Loucy (cell line): ENCODE measurements around the gene IL1RN.

Experiments
- H2AFZ ChIP-seq: fragments of 200-600 bp; sonication (generic); 2 replicates; pipeline ENCODE4 v1.6.0; 2016; ENCODE audit warnings: antibody characterized with exemption, mild to moderate bottlenecking, low read length, moderate library complexity
- H3F3A ChIP-seq: fragments of 200-600 bp; 2 replicates; pipeline ENCODE4 v1.6.0; 2016; ENCODE audit warnings: antibody characterized with exemption, low read depth, mild to moderate bottlenecking
- H3K27me3 ChIP-seq: fragments of 200-600 bp; sonication (generic); 2 replicates; pipeline ENCODE4 v1.6.1; 2014; ENCODE audit warnings: low read length, mild to moderate bottlenecking; ENCODE audit not compliant: insufficient read depth, poor library complexity, severe bottlenecking
- H3K36me3 ChIP-seq: fragments of 200-600 bp; sonication (generic); 2 replicates; pipeline ENCODE4 v1.6.1; 2016; ENCODE audit warnings: low read length; ENCODE audit not compliant: insufficient read depth
- H3K4me1 ChIP-seq: fragments of 200-600 bp; sonication (generic); 2 replicates; pipeline ENCODE4 v1.5.1; 2014; ENCODE audit warnings: low read length, mild to moderate bottlenecking; ENCODE audit not compliant: insufficient read depth, poor library complexity, severe bottlenecking
- H3K4me2 ChIP-seq: fragments of 200-600 bp; sonication (generic); 2 replicates; pipeline ENCODE4 v1.6.0; 2014; ENCODE audit warnings: antibody characterized with exemption, low read length, low read depth, mild to moderate bottlenecking; ENCODE audit not compliant: poor library complexity, severe bottlenecking
- H3K4me3 ChIP-seq: fragments of 200-600 bp; sonication (generic); 2 replicates; pipeline ENCODE4 v1.5.1; 2014; ENCODE audit warnings: low read length, mild to moderate bottlenecking, mixed read lengths; ENCODE audit not compliant: poor library complexity, severe bottlenecking
- H3K79me2 ChIP-seq: fragments of 200-600 bp; sonication (generic); 2 replicates; pipeline ENCODE4 v1.6.1; 2014; ENCODE audit warnings: low read length; ENCODE audit not compliant: insufficient read depth
- H3K9ac ChIP-seq: fragments of 200-600 bp; sonication (generic); 2 replicates; pipeline ENCODE4 v1.6.0; 2014; ENCODE audit warnings: mild to moderate bottlenecking, low read depth, low read length, moderate library complexity; ENCODE audit not compliant: poor library complexity, severe bottlenecking
- H3K9me2 ChIP-seq: fragments of 200-600 bp; sonication (generic); replicated peaks from 2 replicates; pipeline ENCODE4 v1.6.1; 2016; ENCODE audit warnings: low read depth, low read length, mixed read lengths
- H3K9me3 ChIP-seq: fragments of 200-600 bp; sonication (generic); 2 replicates; pipeline ENCODE4 v1.6.1; 2014; ENCODE audit warnings: mild to moderate bottlenecking, antibody characterized with exemption, low read length, low read depth; ENCODE audit not compliant: insufficient read depth
- H4K20me1 ChIP-seq: fragments of 200-600 bp; sonication (generic); 2 replicates; pipeline ENCODE4 v1.6.0; 2014; ENCODE audit warnings: antibody characterized with exemption, low read length, mild to moderate bottlenecking; ENCODE audit not compliant: insufficient read depth, poor library complexity, severe bottlenecking
- EZH2phosphoT487 ChIP-seq: fragments of 200-600 bp; IDR thresholded peaks from 2 replicates; pipeline ENCODE4 v1.6.1; 2018; ENCODE audit warnings: antibody characterized with exemption, mild to moderate bottlenecking, moderate library complexity, borderline replicate concordance
- TF ChIP-seq, protein P1 (sequence below): fragments of 200-600 bp; sonication (generic); conservative IDR thresholded peaks from 2 replicates; pipeline ENCODE4 v1.5.1; 2014; ENCODE audit warnings: mild to moderate bottlenecking, antibody characterized with exemption, low read length

IL1RN gene

GRCh38 chr2:113123726-113124125 is 3.7 kb upstream of the IL1RN start:
- no peaks in the 10 kb centered on the region for H3K79me2 ChIP-seq
- H3K36me3 ChIP-seq = no peaks in the 10 kb centered on the region
- no peak for TF ChIP-seq EZH2phosphoT487
- TF ChIP-seq, protein P1, sequence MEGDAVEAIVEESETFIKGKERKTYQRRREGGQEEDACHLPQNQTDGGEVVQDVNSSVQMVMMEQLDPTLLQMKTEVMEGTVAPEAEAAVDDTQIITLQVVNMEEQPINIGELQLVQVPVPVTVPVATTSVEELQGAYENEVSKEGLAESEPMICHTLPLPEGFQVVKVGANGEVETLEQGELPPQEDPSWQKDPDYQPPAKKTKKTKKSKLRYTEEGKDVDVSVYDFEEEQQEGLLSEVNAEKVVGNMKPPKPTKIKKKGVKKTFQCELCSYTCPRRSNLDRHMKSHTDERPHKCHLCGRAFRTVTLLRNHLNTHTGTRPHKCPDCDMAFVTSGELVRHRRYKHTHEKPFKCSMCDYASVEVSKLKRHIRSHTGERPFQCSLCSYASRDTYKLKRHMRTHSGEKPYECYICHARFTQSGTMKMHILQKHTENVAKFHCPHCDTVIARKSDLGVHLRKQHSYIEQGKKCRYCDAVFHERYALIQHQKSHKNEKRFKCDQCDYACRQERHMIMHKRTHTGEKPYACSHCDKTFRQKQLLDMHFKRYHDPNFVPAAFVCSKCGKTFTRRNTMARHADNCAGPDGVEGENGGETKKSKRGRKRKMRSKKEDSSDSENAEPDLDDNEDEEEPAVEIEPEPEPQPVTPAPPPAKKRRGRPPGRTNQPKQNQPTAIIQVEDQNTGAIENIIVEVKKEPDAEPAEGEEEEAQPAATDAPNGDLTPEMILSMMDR = no peak
- peaks cover 15% of the 10 kb centered on the region for H3K4me1 ChIP-seq
- H3K4me2 ChIP-seq = peak overlapping the region; percentile 56
- H3K4me3 ChIP-seq = peak overlapping the region; percentile 37
- H3K27me3 ChIP-seq = no peaks in the 10 kb centered on the region
- H3K9me2 ChIP-seq = no peaks in the 10 kb centered on the region
- H3K9me3 ChIP-seq = no peaks in the 10 kb centered on the region
- no peaks in the 10 kb centered on the region for H3F3A ChIP-seq
- H3K9ac ChIP-seq = no peak overlapping the region
- H4K20me1 ChIP-seq = no peaks in the 10 kb centered on the region
- H2AFZ ChIP-seq = no peak overlapping the region

GRCh38 chr2:113124181-113124961 is 3.0 kb upstream of the IL1RN start:
- H3F3A ChIP-seq = no peaks in the 10 kb centered on the region

DNA sequence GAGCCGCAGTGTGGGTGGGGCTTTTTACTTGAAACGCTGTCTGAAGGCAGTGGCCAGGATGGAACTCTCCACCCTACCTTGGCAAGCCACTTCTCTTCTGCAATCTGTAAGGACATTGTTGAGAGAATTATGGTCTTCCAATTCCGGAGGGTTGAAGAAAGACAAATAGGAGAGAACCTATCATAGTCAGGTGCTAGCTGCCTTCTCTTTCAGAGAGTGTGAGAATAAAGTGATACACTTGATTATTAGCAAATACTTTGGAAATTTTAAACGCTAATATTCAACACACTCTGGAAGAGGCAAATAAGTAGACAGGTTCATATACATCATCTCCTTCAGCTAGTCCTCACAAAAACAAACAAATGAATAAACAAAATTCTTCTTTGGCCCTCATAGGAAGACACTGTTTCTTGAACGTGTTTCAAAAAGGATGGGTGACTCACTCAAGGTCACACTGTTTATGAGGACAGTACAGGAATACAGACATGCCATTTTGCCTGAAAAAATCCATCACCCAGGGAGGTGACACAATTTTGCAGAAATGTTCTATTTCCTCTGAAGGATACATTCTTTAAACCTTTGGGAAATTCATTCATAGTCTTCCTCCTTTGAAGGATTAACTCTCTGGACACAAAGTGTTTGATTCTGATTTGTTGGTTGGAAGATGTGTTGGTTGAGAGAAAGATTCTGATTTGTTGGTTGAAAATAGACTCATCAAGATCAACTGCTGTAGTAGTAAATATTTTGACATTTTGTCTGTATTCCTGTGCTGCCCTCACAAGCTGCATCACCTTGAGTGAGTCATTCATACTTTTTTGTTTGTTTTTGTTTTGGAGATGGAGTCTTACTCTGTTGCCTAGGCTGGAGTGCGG is 2.2 kb upstream of the IL1RN start:
- no peaks in the 10 kb centered on the region for H3K9me2 ChIP-seq
- no peaks in the 10 kb centered on the region for H3K27me3 ChIP-seq
- TF ChIP-seq, protein P1 = no peak
- TF ChIP-seq EZH2phosphoT487 = no peak
- no peaks in the 10 kb centered on the region for H3K9me3 ChIP-seq
- no peak overlapping the region for H3K4me2 ChIP-seq
- H3F3A ChIP-seq = no peaks in the 10 kb centered on the region
- H3K4me1 ChIP-seq = peaks cover 15% of the 10 kb centered on the region
- no peaks in the 10 kb centered on the region for H3K79me2 ChIP-seq
- H3K4me3 ChIP-seq = no peak overlapping the region
- no peak overlapping the region for H3K9ac ChIP-seq
- no peaks in the 10 kb centered on the region for H4K20me1 ChIP-seq
- H2AFZ ChIP-seq = no peak overlapping the region
- H3K36me3 ChIP-seq = no peaks in the 10 kb centered on the region

More at GRCh38 chr2:113124181-113124961, 3.0 kb upstream of the IL1RN start:
- Histone ChIP-seq H3K27me3 (no peaks in the 10 kb centered on the region), H3K79me2 (no peaks in the 10 kb centered on the region), H3K9me3 (no peaks in the 10 kb centered on the region), H3K9ac (no peak overlapping the region), H2AFZ (no peak overlapping the region), H3K4me2 (peak overlapping the region; percentile 56), H3K9me2 (no peaks in the 10 kb centered on the region), H4K20me1 (no peaks in the 10 kb centered on the region), H3K4me1 (peaks cover 15% of the 10 kb centered on the region), H3K36me3 (no peaks in the 10 kb centered on the region), H3K4me3 (peak overlapping the region; percentile 37)
- TF ChIP-seq EZH2phosphoT487 = no peak
- TF ChIP-seq, protein P1 = no peak
